Smooth muscle cell (in vitro differentiated cells): ENCODE measurements around the gene RNPEP. TPM values are rescaled to one million over a fixed set of nuclear protein-coding genes. Genes with fewer than 3 reads are reported as not detected.

Experiments used
- DNase-seq: peaks from one replicate; lab custom pipeline; 2025; ENCODE audit not compliant: unreplicated experiment; lab: John Stamatoyannopoulos, UW
- H2AFZ ChIP-seq: fragments of 200-600 bp; sonication (generic); 2 replicates; pipeline ENCODE4 v1.6.0; 2016; ENCODE audit warnings: antibody characterized with exemption, low read depth, mild to moderate bottlenecking
- H3F3A ChIP-seq: fragments of 200-600 bp; sonication (generic); 2 replicates; pipeline ENCODE4 v1.6.0; 2017; ENCODE audit warnings: antibody characterized with exemption, low read depth
- H3K27ac ChIP-seq: fragments of 200-600 bp; sonication (generic); 2 replicates; pipeline ENCODE4 v1.5.1; 2016; ENCODE audit warnings: low read depth, mild to moderate bottlenecking
- H3K27me3 ChIP-seq: fragments of 200-600 bp; sonication (generic); 2 replicates; pipeline ENCODE4 v1.6.1; 2016; ENCODE audit warnings: low read depth, mild to moderate bottlenecking
- H3K36me3 ChIP-seq: fragments of 200-600 bp; sonication (generic); 2 replicates; pipeline ENCODE4 v1.5.1; 2016; ENCODE audit warnings: low read depth
- H3K4me1 ChIP-seq: fragments of 200-600 bp; sonication (generic); 2 replicates; pipeline ENCODE4 v1.5.1; 2016; ENCODE audit warnings: low read depth
- H3K4me2 ChIP-seq: fragments of 200-600 bp; sonication (generic); 2 replicates; pipeline ENCODE4 v1.6.0; 2016; ENCODE audit warnings: mild to moderate bottlenecking
- H3K4me3 ChIP-seq: fragments of 200-600 bp; sonication (generic); 2 replicates; pipeline ENCODE4 v1.5.1; 2016; ENCODE audit warnings: mild to moderate bottlenecking
- H3K79me2 ChIP-seq: fragments of 200-600 bp; sonication (generic); 2 replicates; pipeline ENCODE4 v1.6.0; 2016; ENCODE audit warnings: low read depth, mild to moderate bottlenecking
- H3K9ac ChIP-seq: fragments of 200-600 bp; sonication (generic); 2 replicates; pipeline ENCODE4 v1.6.0; 2016; ENCODE audit warnings: low read depth
- H3K9me3 ChIP-seq: fragments of 200-600 bp; sonication (generic); replicated peaks from 2 replicates; pipeline ENCODE4 v1.5.1; 2016; ENCODE audit warnings: low read depth
- H4K20me1 ChIP-seq: fragments of 200-600 bp; sonication (generic); 2 replicates; pipeline ENCODE4 v1.6.0; 2016; ENCODE audit warnings: low read depth
- WGBS: methylation state at CpG from one replicate; pipeline ENCODE4 v1.1.7; 2016; ENCODE audit warnings: low lambda C conversion rate; 5-methylcytosine and 5-hydroxymethylcytosine counted together
- polyA plus RNA-seq: library from polyadenylated mRNA; unstranded; fragments of >200 nt; fragmentation: Nextera tagmentation; extraction: Ambion mirVana; gene quantifications from 2 replicates; pipeline ENCODE4 v1.2.1, GENCODE V29; 2016
- total RNA-seq: library from RNA; depleted of rRNA; stranded (reverse); fragments of >200 nt; gene quantifications from 2 replicates; pipeline ENCODE4 v1.2.3, GENCODE V29; 2014
- TF ChIP-seq, protein P1 (sequence below): fragments of 200-600 bp; sonication (generic); IDR thresholded peaks from 2 replicates; pipeline ENCODE4 v1.5.1; 2017; ENCODE audit warnings: borderline replicate concordance, mild to moderate bottlenecking, antibody characterized with exemption; ENCODE audit not compliant: insufficient read depth, poor library complexity, severe bottlenecking

The RNPEP gene
- total and polyA plus RNA-seq, 2 experiments from 2014 or later, result 53.4 to 59.0 TPM

DNA sequence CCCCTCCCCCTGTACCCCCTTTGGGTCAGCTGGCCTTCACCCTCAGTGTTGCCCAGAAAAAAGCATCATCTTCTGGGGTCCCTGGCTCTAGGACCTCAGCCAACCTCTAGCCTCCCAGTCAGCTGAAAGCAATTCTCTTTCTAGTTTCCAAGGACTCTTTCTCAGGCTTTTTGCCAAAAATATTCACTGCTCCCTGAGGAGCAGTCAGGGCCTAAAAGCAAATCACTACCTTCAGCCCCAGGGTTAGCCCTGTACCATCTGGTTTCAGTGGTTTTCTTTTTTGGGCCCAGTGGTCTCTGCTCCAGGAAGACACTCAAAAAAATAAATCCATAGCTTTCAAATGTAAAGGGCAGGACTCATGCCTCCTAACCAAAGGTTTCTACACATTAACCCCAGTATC is 33.0 kb upstream of the RNPEP start:
- Histone ChIP-seq H3K27ac (no peak overlapping the region), H4K20me1 (no peaks in the 10 kb centered on the region), H3K4me1 (peaks cover 13% of the 10 kb centered on the region), H3K9me3 (no peaks in the 10 kb centered on the region), H3F3A (no peaks in the 10 kb centered on the region), H2AFZ (no peak overlapping the region), H3K36me3 (no peaks in the 10 kb centered on the region), H3K4me3 (no peak overlapping the region), H3K27me3 (no peaks in the 10 kb centered on the region), H3K9ac (no peak overlapping the region), H3K4me2 (no peak overlapping the region), H3K79me2 (peaks cover 7% of the 10 kb centered on the region)
- TF ChIP-seq, protein P1, sequence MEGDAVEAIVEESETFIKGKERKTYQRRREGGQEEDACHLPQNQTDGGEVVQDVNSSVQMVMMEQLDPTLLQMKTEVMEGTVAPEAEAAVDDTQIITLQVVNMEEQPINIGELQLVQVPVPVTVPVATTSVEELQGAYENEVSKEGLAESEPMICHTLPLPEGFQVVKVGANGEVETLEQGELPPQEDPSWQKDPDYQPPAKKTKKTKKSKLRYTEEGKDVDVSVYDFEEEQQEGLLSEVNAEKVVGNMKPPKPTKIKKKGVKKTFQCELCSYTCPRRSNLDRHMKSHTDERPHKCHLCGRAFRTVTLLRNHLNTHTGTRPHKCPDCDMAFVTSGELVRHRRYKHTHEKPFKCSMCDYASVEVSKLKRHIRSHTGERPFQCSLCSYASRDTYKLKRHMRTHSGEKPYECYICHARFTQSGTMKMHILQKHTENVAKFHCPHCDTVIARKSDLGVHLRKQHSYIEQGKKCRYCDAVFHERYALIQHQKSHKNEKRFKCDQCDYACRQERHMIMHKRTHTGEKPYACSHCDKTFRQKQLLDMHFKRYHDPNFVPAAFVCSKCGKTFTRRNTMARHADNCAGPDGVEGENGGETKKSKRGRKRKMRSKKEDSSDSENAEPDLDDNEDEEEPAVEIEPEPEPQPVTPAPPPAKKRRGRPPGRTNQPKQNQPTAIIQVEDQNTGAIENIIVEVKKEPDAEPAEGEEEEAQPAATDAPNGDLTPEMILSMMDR, result no peak
- no peak for DNase-seq

GRCh38 chr1:201954263-201955008 is 28.0 kb upstream of the RNPEP start:
- H3K9me3 ChIP-seq, result no peaks in the 10 kb centered on the region
- no peaks in the 10 kb centered on the region for H3K27me3 ChIP-seq
- peak overlapping the region; percentile 63 for H2AFZ ChIP-seq
- H3K36me3 ChIP-seq, result peaks cover 3% of the 10 kb centered on the region
- H3K4me2 ChIP-seq, result peak overlapping the region; percentile 80
- TF ChIP-seq, protein P1, result no peak
- peak overlapping the region; percentile 94 for H3K9ac ChIP-seq
- peaks cover 38% of the 10 kb centered on the region for H3K79me2 ChIP-seq
- no peaks in the 10 kb centered on the region for H3F3A ChIP-seq
- H3K27ac ChIP-seq, result peak overlapping the region; percentile 95
- H3K4me1 ChIP-seq, result peaks cover 7% of the 10 kb centered on the region
- peak overlapping the region; percentile 84 for H3K4me3 ChIP-seq
- no peak for DNase-seq
- WGBS, result 51% methylated on average over 24 of the region's 24 CpGs
- H4K20me1 ChIP-seq, result peaks cover 12% of the 10 kb centered on the region

DNA sequence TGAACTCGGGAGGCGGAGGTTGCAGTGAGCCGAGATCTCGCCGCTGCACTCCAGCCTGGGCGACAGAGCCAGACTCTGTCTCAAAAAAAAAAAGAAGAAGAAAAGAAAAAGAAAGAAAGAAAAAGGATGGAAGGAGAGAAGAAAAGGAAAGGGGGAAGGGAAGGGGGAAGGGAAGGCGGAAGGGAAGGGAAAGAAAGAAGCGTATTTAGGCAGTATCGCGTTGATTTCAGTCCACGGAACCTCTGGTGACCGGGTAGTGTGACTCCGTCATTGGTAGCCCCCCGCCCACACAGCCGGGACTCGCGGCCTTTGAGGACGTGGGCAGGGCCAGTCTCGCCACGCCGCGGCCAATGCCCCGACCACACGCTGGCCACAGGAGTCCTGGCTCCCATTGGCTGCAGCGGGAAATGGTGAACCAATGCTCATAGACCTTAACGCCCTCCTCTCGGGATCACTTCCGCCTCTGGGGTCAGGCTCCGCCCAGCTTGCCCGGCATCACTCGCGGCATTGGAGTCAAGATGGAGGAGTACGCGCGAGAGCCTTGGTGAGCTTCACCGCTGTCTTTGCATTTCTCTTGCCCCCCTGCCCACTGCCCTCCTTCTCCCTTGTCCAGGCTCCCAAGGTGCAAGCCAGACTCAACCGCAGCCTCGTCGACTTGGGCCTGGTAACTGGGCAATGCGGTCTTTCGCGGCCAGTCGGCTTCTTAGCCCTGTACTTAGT is 27.3 kb upstream of the RNPEP start, which contains the start of gene TIMM17A:
TSS of gene TIMM17A (plus strand) at position 495 of the 720 bp plus-strand sequence. CDS start at position 519, 24 bp downstream.
- Histone ChIP-seq H4K20me1 (peaks cover 12% of the 10 kb centered on the region), H3K27me3 (no peaks in the 10 kb centered on the region), H3F3A (no peaks in the 10 kb centered on the region), H3K27ac (peak within 1 kb of the TSS; percentile 95), H3K79me2 (peaks cover 45% of the 10 kb centered on the region), H3K9me3 (no peaks in the 10 kb centered on the region), H3K4me3 (peak within 1 kb of the TSS; percentile 84), H3K4me1 (peaks cover 7% of the 10 kb centered on the region), H2AFZ (peak within 1 kb of the TSS; percentile 63), H3K36me3 (peaks cover 3% of the 10 kb centered on the region), H3K4me2 (peak within 1 kb of the TSS; percentile 95), H3K9ac (peak within 1 kb of the TSS; percentile 95)
- peak; percentile 88 for DNase-seq
- TF ChIP-seq, protein P1, result no peak
- under 1% methylated on average over 43 of the region's 43 CpGs for WGBS
